AG04450 (cell line): ENCODE results near the gene SH2D1A. TPM values are rescaled to one million over a fixed set of nuclear protein-coding genes. Genes with fewer than 3 reads are reported as not detected.
"Not testable (repeated sequence)": the region's sequence is repeated elsewhere in the genome, so short reads cannot be mapped to it uniquely, and the experiment has no call there.

Source experiments
- CTCF ChIA-PET: fragments of 300-600, 350-600 bp; formaldehyde crosslinking; extraction: SDS; loops from one replicate; lab custom pipeline; 2022; ENCODE audit warnings: antibody characterized with exemption, inconsistent platforms; lab: Charles Lee
- POLR2A ChIA-PET: fragments of 350-600 bp; formaldehyde crosslinking; extraction: SDS; loops from one replicate; lab custom pipeline; 2021; ENCODE audit warnings: antibody characterized with exemption, inconsistent platforms; lab: Yijun Ruan, JAX
- DNase-seq: peaks from one replicate; pipeline ENCODE4 v3.0.0-alpha.2; 2011; ENCODE audit warnings: low read depth, low spot score
- H3K27ac ChIP-seq: one replicate; pipeline ENCODE4 v1.5.1; 2012; ENCODE audit warnings: low read depth, low read length, control low read depth
- H3K27me3 ChIP-seq: one replicate; pipeline ENCODE4 v1.6.0; 2012; ENCODE audit warnings: low read length; ENCODE audit not compliant: control insufficient read depth, insufficient read depth
- H3K4me3 ChIP-seq: 2 replicates; pipeline ENCODE4 v1.5.1; 2011; ENCODE audit warnings: mild to moderate bottlenecking, low read depth, low read length, control low read depth
- H3K9me3 ChIP-seq: 2 replicates; pipeline ENCODE4 v1.5.1; 2012; ENCODE audit warnings: low read length; ENCODE audit not compliant: control insufficient read depth, insufficient read depth
- polyA minus RNA-seq: library from RNA; depleted of rRNA, polyadenylated mRNA; stranded (reverse); fragments of >200 nt; gene quantifications from 2 replicates; pipeline ENCODE4 v1.2.3, GENCODE V29; 2011; rRNA and poly(A)+ RNA removed
- polyA plus RNA-seq: library from polyadenylated mRNA; depleted of rRNA; stranded (reverse); fragments of >200 nt; gene quantifications from 2 replicates; pipeline ENCODE4 v1.2.3, GENCODE V29; 2011; rRNA removed
- TF ChIP-seq, protein P1 (sequence below): IDR thresholded peaks from 2 replicates; pipeline ENCODE4 v1.5.1; 2011; ENCODE audit warnings: low read depth, low read length, control low read depth, inconsistent platforms

The SH2D1A gene
- polyA plus RNA-seq (not detected in 2 replicates), polyA minus RNA-seq (not detected in 2 replicates)

DNA sequence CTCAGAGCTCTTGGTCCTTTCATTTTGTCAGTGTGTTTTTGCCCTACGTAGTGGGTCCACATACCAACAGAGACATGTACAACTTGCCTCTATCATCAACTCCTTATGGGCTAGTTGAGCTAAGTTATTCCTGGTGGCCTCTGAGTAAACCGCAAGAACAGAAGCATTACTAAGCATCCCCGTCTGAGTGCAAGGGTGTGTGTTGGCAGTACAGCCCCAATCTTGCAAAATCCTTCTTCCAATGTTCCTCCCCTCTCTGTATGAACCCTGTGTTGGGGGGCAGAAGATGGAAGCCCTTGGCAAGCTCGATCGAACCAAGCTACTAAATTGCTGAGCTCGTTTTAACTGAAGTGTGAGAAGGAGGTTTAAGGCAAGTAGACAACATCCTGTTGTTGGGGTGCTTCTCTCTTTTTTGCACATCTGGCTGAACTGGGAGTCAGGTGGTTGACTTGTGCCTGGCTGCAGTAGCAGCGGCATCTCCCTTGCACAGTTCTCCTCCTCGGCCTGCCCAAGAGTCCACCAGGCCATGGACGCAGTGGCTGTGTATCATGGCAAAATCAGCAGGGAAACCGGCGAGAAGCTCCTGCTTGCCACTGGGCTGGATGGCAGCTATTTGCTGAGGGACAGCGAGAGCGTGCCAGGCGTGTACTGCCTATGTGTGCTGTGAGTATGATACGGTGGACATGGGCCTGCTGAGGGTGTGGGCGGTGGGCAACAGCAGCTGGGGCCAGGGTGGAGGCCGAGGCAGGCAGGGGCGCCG is at the start of gene SH2D1A:
TSS of gene SH2D1A (plus strand) at position 447 of the 760 bp plus-strand sequence. CDS start at position 527, 80 bp downstream.
- H3K27ac ChIP-seq = no peak within 1 kb of the TSS
- ChIA-PET CTCF (no interaction called here), POLR2A (no interaction called here)
- no peaks in the 10 kb centered on the region for H3K27me3 ChIP-seq
- H3K4me3 ChIP-seq = no peak within 1 kb of the TSS
- no peak for DNase-seq
- TF ChIP-seq, protein P1, sequence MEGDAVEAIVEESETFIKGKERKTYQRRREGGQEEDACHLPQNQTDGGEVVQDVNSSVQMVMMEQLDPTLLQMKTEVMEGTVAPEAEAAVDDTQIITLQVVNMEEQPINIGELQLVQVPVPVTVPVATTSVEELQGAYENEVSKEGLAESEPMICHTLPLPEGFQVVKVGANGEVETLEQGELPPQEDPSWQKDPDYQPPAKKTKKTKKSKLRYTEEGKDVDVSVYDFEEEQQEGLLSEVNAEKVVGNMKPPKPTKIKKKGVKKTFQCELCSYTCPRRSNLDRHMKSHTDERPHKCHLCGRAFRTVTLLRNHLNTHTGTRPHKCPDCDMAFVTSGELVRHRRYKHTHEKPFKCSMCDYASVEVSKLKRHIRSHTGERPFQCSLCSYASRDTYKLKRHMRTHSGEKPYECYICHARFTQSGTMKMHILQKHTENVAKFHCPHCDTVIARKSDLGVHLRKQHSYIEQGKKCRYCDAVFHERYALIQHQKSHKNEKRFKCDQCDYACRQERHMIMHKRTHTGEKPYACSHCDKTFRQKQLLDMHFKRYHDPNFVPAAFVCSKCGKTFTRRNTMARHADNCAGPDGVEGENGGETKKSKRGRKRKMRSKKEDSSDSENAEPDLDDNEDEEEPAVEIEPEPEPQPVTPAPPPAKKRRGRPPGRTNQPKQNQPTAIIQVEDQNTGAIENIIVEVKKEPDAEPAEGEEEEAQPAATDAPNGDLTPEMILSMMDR = no peak
- no peaks in the 10 kb centered on the region for H3K9me3 ChIP-seq

DNA sequence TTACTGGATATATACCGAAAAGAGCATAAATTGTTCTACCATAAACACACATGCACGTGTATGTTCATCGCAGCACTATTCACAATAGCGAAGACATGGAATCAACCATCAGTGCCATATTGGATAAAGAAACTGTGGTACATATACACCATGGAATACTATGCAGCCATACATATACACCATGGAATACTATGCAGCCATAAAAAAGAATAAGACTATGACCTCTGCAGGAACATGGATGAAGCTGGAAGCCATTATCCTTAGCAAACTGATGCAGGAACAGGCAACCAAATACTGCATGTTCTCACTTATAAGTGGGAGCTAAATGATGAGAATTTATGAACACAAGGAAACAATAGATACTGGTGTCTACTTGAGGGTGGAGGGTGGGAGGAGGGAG is 47.0 kb upstream of the SH2D1A start:
- DNase-seq, H3K27ac ChIP-seq, H3K9me3 ChIP-seq, CTCF ChIA-PET, POLR2A ChIA-PET, H3K27me3 ChIP-seq, H3K4me3 ChIP-seq: not testable (repeated sequence)

DNA sequence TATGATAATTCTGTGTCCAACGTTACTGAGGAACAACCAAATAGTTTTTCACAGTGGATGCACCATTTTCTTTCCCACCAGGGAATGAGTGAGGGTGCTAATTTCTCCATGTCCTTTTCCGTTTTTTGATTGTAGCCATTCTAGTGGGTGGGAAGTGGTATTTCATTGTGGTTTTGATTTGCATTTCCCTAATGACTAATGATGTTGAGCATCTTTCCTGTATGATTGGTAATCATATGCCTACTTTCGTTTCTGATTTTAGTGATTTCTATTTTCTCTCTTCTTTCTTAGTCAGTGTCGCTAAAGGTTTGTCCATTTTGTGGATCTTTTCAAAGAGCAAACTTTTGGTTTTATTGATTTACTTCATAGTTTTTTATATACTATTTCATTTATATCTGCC is 46.0 kb upstream of the SH2D1A start:
- Histone ChIP-seq H3K27ac (no peak overlapping the region), H3K9me3 (no peaks in the 10 kb centered on the region), H3K27me3 (no peaks in the 10 kb centered on the region), H3K4me3 (no peak overlapping the region)
- POLR2A ChIA-PET = no interaction called here
- CTCF ChIA-PET = no interaction called here
- DNase-seq = no peak
- TF ChIP-seq, protein P1 = no peak

DNA sequence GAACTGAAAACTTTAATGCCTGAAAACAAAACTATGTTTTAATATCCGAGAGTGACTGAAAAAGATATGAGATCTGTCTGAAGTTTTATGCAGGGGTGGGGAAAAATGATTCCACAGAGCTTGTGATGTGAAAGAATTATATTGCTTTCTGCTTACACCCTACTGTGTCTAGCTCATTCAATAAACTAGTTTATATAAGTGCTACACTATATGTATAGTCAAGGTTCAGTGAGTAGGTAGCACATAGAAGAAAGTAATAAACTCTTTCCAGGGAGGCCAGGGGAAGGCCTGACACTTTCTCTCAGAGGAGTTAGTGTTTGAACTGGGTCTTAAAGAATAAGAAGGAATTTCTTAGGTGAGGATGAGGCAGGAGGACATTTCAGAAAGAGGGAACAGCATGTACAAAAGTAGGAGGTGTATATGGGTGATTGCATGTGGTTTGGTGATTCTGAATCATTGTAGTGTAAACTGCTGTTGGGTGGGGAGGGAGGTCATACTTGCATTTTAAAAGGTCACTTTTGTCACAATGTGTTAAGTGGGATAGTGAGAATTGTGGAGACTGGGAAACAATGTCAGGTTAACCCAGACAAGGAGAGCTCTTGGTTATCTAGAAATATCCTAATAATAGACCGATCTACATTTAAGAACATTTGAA is 39.0 kb upstream of the SH2D1A start:
- no peak for DNase-seq
- CTCF ChIA-PET = interaction anchor here (0.5 kb wide), 1 partner anchor 90 kb away, joined by 4 read pairs; no protein-coding TSS in a partner anchor
- TF ChIP-seq, protein P1 = no peak
- Histone ChIP-seq H3K9me3 (no peaks in the 10 kb centered on the region), H3K4me3 (no peak overlapping the region), H3K27me3 (no peaks in the 10 kb centered on the region), H3K27ac (no peak overlapping the region)
- POLR2A ChIA-PET = no interaction called here

DNA sequence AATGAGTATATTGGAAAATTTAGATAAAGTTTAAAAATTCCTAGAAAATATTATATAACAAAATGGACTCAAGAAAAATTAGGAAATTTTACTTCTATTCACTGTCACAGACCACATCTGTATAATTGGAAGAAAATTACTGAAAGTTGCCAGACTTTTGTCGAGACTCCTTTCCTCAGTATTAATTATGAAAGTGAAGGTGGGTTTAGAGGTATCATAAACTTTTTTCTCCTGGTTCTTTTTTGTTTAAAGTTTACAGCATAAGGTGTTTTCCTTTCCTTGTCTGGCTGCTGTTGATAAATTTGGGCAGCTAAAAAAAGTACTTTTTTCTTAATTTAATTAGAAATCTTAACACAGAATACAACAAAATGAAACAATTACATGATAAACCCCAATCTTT is 20.6 kb upstream of the SH2D1A start:
- Histone ChIP-seq H3K9me3 (no peaks in the 10 kb centered on the region), H3K27ac (no peak overlapping the region), H3K4me3 (no peak overlapping the region), H3K27me3 (no peaks in the 10 kb centered on the region)
- DNase-seq = no peak
- TF ChIP-seq, protein P1 = no peak
- POLR2A ChIA-PET = no interaction called here
- CTCF ChIA-PET = no interaction called here
